ENCODE data around the gene ZNF331. TPM values are rescaled to one million over a fixed set of nuclear protein-coding genes. Genes with fewer than 3 reads are reported as not detected.

The ZNF331 gene
- total RNA-seq, 4 donors from 2014 or later: 2.8 to 15.8 (median 7.9) TPM

GRCh38 chr19:53552001-53552721, 14.2 kb downstream of the ZNF331 start:
- peaks cover 5 to 17% (median 8%) of the 10 kb centered on the region in 3 donors for H3K4me1 ChIP-seq
- no peaks in the 10 kb centered on the region for H3K27me3 ChIP-seq
- DNase-seq: no peak
- WGBS, 2 donors: 82 to 90% methylated on average over 6 of the region's 6 CpGs
- intact Hi-C loops (cut with DNase I): no loop called here
- H3K27ac ChIP-seq: no peak overlapping the region
- no peak for TF ChIP-seq POLR2A (IDR thresholded peaks at IDR 0.05)
- no peak for TF ChIP-seq CTCF (IDR thresholded peaks at IDR 0.05)
- H3K4me3 ChIP-seq: no peak overlapping the region
- no peaks in the 10 kb centered on the region for H3K9me3 ChIP-seq
- peaks cover 0 to 3% (median 0%) of the 10 kb centered on the region in 3 donors for H3K36me3 ChIP-seq

GRCh38 chr19:53553156-53553555, 15.2 kb downstream of the ZNF331 start:
- no peak for DNase-seq
- TF ChIP-seq CTCF (IDR thresholded peaks at IDR 0.05): no peak
- TF ChIP-seq POLR2A (IDR thresholded peaks at IDR 0.05): no peak
- H3K4me3 ChIP-seq: no peak overlapping the region
- peaks cover 0 to 13% (median 0%) of the 10 kb centered on the region in 3 donors for H3K36me3 ChIP-seq
- intact Hi-C loops (cut with DNase I): no loop called here
- H3K4me1 ChIP-seq: peaks cover 5 to 17% (median 8%) of the 10 kb centered on the region in 3 donors
- H3K27ac ChIP-seq: peak overlapping the region in 3 of 4 donors; percentile 90 to 94 (median 91)
- WGBS, 2 donors: 71 to 72% methylated on average over 2 of the region's 2 CpGs
- H3K9me3 ChIP-seq: no peaks in the 10 kb centered on the region
- H3K27me3 ChIP-seq: no peaks in the 10 kb centered on the region

- peaks cover 0 to 23% (median 0%) of the 10 kb centered on the region in 3 donors for H3K36me3 ChIP-seq
- H3K4me3 ChIP-seq: peak overlapping the region; percentile 47 to 75 (median 62)
- H3K9me3 ChIP-seq: no peaks in the 10 kb centered on the region
- H3K4me1 ChIP-seq: peaks cover 5 to 9% (median 8%) of the 10 kb centered on the region in 3 donors
- H3K27me3 ChIP-seq: no peaks in the 10 kb centered on the region
- intact Hi-C loops (cut with DNase I): no loop called here
- DNase-seq: peak; percentile 49
- 35 to 66% methylated on average over 34 to 41 of the region's 77 CpGs for WGBS, 2 donors
- peak overlapping the region; percentile 90 to 94 (median 91) for H3K27ac ChIP-seq
- no peak for TF ChIP-seq CTCF (IDR thresholded peaks at IDR 0.05)
- peak in 1 of 4 donors; percentile 67 for TF ChIP-seq POLR2A (IDR thresholded peaks at IDR 0.05)
Measured at GRCh38 chr19:53553865-53554791, 16.2 kb downstream of the ZNF331 start.

- H3K36me3 ChIP-seq: peaks cover 0 to 26% (median 0%) of the 10 kb centered on the region in 3 donors
- no peaks in the 10 kb centered on the region for H3K9me3 ChIP-seq
- H3K27ac ChIP-seq: peak overlapping the region; percentile 90 to 94 (median 91)
- intact Hi-C loops (cut with DNase I): no loop called here
- peak overlapping the region; percentile 47 to 75 (median 62) for H3K4me3 ChIP-seq
- no peaks in the 10 kb centered on the region for H3K27me3 ChIP-seq
- H3K4me1 ChIP-seq: peaks cover 5 to 8% (median 8%) of the 10 kb centered on the region in 3 donors
- no peak for DNase-seq
- no peak for TF ChIP-seq POLR2A (IDR thresholded peaks at IDR 0.05)
- no peak for TF ChIP-seq CTCF (IDR thresholded peaks at IDR 0.05)
- WGBS, 2 donors: 74% methylated on average over 19 of the region's 24 CpGs; no CpG with 5 or more reads in 1 of the 2 donors
Measured at GRCh38 chr19:53554804-53555203, 16.9 kb downstream of the ZNF331 start.

Data from esophagus squamous epithelium (tissue), 5 donors.